HCT116 (cell line): ENCODE measurements around the gene ACER1. TPM values are rescaled to one million over a fixed set of nuclear protein-coding genes. Genes with fewer than 3 reads are reported as not detected.

ENCODE experiments used
- ATAC-seq: fragments of 200-7000 bp; cut with Tn5 transposase; 2 replicates; pipeline ENCODE4 v1.9.1; 2020; ENCODE audit warnings: mild to moderate bottlenecking, moderate library complexity
- BruUV-seq: library from RNA; stranded (reverse); fragments of 400-500 nt; replicated peaks from 2 replicates; lab custom pipeline; 2021; lab: Mats Ljungman, UMichigan
- CTCF ChIA-PET: fragments of 300-600 bp; sonication (Branson Sonifier 250); formaldehyde crosslinking; loops from one replicate; lab custom pipeline; 2021; ENCODE audit warnings: antibody characterized with exemption; lab: Charles Lee
- POLR2A ChIA-PET: fragments of 300-600, 350-600 bp; sonication (Branson Sonifier 250); formaldehyde crosslinking; loops from one replicate; lab custom pipeline; 2021; ENCODE audit warnings: antibody characterized with exemption; lab: Charles Lee
- RAD21 ChIA-PET, 2 experiments: fragments of 300-600 bp; sonication (Branson Sonifier 250); formaldehyde crosslinking; loops; one replicate each; lab custom pipeline; 2023; ENCODE audit warnings: low total read pairs in 2 of 2; ENCODE audit not compliant: uncharacterized antibody in 2 of 2, unreplicated experiment in 2 of 2, low non-redundant PET in 1 of 2; lab: Charles Lee
- DNase-seq: peaks from one replicate; pipeline ENCODE4 v3.0.0-alpha.2; 2010; ENCODE audit warnings: low read depth, low spot score
- H2AFZ ChIP-seq: fragments of 200-600 bp; shearing (Covaris generic), sonication (generic); 2 replicates; pipeline ENCODE4 v1.6.1; 2017; ENCODE audit warnings: low read depth, mixed run types, mixed read lengths, antibody characterized with exemption, low read length; ENCODE audit not compliant: poor library complexity, severe bottlenecking
- H3K27ac ChIP-seq: 2 replicates; pipeline ENCODE4 v1.5.1; 2012; ENCODE audit warnings: low read depth, low read length
- H3K27me3 ChIP-seq: fragments of 200-600 bp; sonication (generic); 2 replicates; pipeline ENCODE4 v1.6.1; 2016; ENCODE audit warnings: mixed run types, low read length, mixed read lengths; ENCODE audit not compliant: insufficient read depth
- H3K36me3 ChIP-seq, 2 experiments: fragments of 200-500 bp in 1 of 2; fragments of 200-600 bp in 1 of 2; sonication (Bioruptor generic) in 1 of 2; sonication (generic) in 1 of 2; 2 replicates each; pipeline versions ENCODE4 v1.5.1 to v1.6.1; 2014 to 2016; ENCODE audit warnings: low read length in 2 of 2, inconsistent platforms in 1 of 2, mixed read lengths in 1 of 2, mixed run types in 1 of 2; ENCODE audit not compliant: insufficient read depth in 2 of 2, control insufficient read depth in 1 of 2
- H3K4me1 ChIP-seq, 2 experiments: fragments of 200-600 bp in 1 of 2; sonication (generic) in 1 of 2; 2 replicates each; pipeline versions ENCODE4 v1.5.1 to v1.6.1; 2012 to 2017; ENCODE audit warnings: low read length in 2 of 2, inconsistent platforms in 1 of 2, mild to moderate bottlenecking in 1 of 2, mixed read lengths in 1 of 2, mixed run types in 1 of 2, moderate library complexity in 1 of 2; ENCODE audit not compliant: insufficient read depth in 2 of 2, control insufficient read depth in 1 of 2
- H3K4me2 ChIP-seq: fragments of 200-600 bp; sonication (generic); 2 replicates; pipeline ENCODE4 v1.6.1; 2017; ENCODE audit warnings: mixed run types, low read length, mixed read lengths
- H3K4me3 ChIP-seq, 2 experiments: fragments of 200-600 bp in 1 of 2; sonication (generic) in 1 of 2; replicated peaks in 1 of 2; 2 replicates each; pipeline ENCODE4 v1.5.1; 2011 to 2016; ENCODE audit warnings: low read length in 2 of 2, control low read depth in 1 of 2, low read depth in 1 of 2, mild to moderate bottlenecking in 1 of 2, mixed read lengths in 1 of 2, mixed run types in 1 of 2
- H3K79me2 ChIP-seq: fragments of 200-600 bp; sonication (generic); 2 replicates; pipeline ENCODE4 v1.6.1; 2017; ENCODE audit warnings: mild to moderate bottlenecking, mixed run types, low read length, moderate library complexity, mixed read lengths; ENCODE audit not compliant: insufficient read depth
- H3K9ac ChIP-seq: fragments of 200-600 bp; sonication (generic); 2 replicates; pipeline ENCODE4 v1.6.1; 2016; ENCODE audit warnings: low read length, mixed read lengths
- H3K9me2 ChIP-seq: fragments of 200-600 bp; sonication (generic), shearing (Covaris generic); 2 replicates; pipeline ENCODE4 v1.6.1; 2017; ENCODE audit warnings: mixed run types, mild to moderate bottlenecking, moderate library complexity; ENCODE audit not compliant: insufficient read depth
- H3K9me3 ChIP-seq, 2 experiments: fragments of 200-500 bp in 1 of 2; fragments of 200-600 bp in 1 of 2; sonication (Bioruptor generic) in 1 of 2; sonication (generic) in 1 of 2; 2 replicates each; pipeline ENCODE4 v1.6.1; 2014 to 2017; ENCODE audit warnings: low read length in 2 of 2, mixed read lengths in 2 of 2, inconsistent platforms in 1 of 2, low read depth in 1 of 2, mild to moderate bottlenecking in 1 of 2, mixed run types in 1 of 2, moderate library complexity in 1 of 2; ENCODE audit not compliant: control insufficient read depth in 1 of 2, insufficient read depth in 1 of 2
- H4K20me1 ChIP-seq: fragments of 200-600 bp; sonication (generic), shearing (Covaris generic); 2 replicates; pipeline ENCODE4 v1.6.1; 2017; ENCODE audit warnings: mixed run types, mild to moderate bottlenecking, moderate library complexity; ENCODE audit not compliant: insufficient read depth
- ATF3 ChIP-seq: IDR thresholded peaks from 2 replicates; pipeline ENCODE4 v1.6.1; 2012
- CEBPB ChIP-seq: IDR thresholded peaks from 2 replicates; pipeline ENCODE4 v1.6.1; 2012; ENCODE audit warnings: low read depth
- CTCF ChIP-seq, 3 experiments: fragments of 200-600 bp in 1 of 3; sonication (generic) in 1 of 3; IDR thresholded peaks in 2 of 3; conservative IDR thresholded peaks in 1 of 3; 2 replicates each; pipeline ENCODE4 v1.5.1; 2012 to 2017; ENCODE audit warnings: low read depth in 2 of 3, low read length in 2 of 3, antibody characterized with exemption in 1 of 3, borderline replicate concordance in 1 of 3, control low read depth in 1 of 3, mild to moderate bottlenecking in 1 of 3, mixed read lengths in 1 of 3, mixed run types in 1 of 3, moderate library complexity in 1 of 3; ENCODE audit not compliant: insufficient read depth in 1 of 3
- EGR1 ChIP-seq: IDR thresholded peaks from 2 replicates; pipeline ENCODE4 v1.6.1; 2012; ENCODE audit warnings: low read depth
- ELF1 ChIP-seq: IDR thresholded peaks from 2 replicates; pipeline ENCODE4 v1.6.1; 2012; ENCODE audit warnings: low read depth, borderline replicate concordance
- EZH2phosphoT487 ChIP-seq: fragments of 200-600 bp; IDR thresholded peaks from 2 replicates; pipeline ENCODE4 v1.6.1; 2018; ENCODE audit warnings: antibody characterized with exemption, borderline replicate concordance
- POLR2AphosphoS5 ChIP-seq: IDR thresholded peaks from 2 replicates; pipeline ENCODE4 v1.6.1; 2011; ENCODE audit warnings: mild to moderate bottlenecking, low read depth, low read length, moderate library complexity
- RAD21 ChIP-seq: IDR thresholded peaks from 2 replicates; pipeline ENCODE4 v1.6.1; 2012; ENCODE audit warnings: low read depth, mild to moderate bottlenecking
- SP1 ChIP-seq: IDR thresholded peaks from 2 replicates; pipeline ENCODE4 v1.6.1; 2012; ENCODE audit warnings: low read depth
- SRF ChIP-seq: IDR thresholded peaks from 2 replicates; pipeline ENCODE4 v1.6.1; 2012; ENCODE audit warnings: low read depth
- intact Hi-C: fragments of 100-400 bp; cut with micrococcal nuclease; formaldehyde crosslinking; loops from 2 replicates; pipeline ENCODE4 v1.10.0; 2022
- total RNA-seq: library from RNA; stranded (reverse); gene quantifications from one replicate; pipeline ENCODE4 v1.2.1, GENCODE V29; 2021; ENCODE audit not compliant: unreplicated experiment

Gene ACER1
- total RNA-seq, 1 experiment from 2014 or later = not detected

GRCh38 chr19:6260912-6261650, 72.3 kb downstream of the ACER1 start:
- TF ChIP-seq SRF (no peak), SP1 (no peak), EZH2phosphoT487 (no peak), EGR1 (no peak), CEBPB (no peak), POLR2AphosphoS5 (no peak), RAD21 (peak; percentile 38; the same call in 1 of the 2 replicates), ELF1 (no peak), ATF3 (no peak), CTCF (IDR thresholded peaks at IDR 0.05 in 2 of 3, conservative IDR thresholded peaks at IDR 0.05 in 1 of 3; ENCODE audit: borderline replicate concordance in 1 of 3, insufficient read depth in 1 of 3, low read depth in 2 of 3, low read length in 2 of 3) (peak; percentile 15 to 75 (median 61); a peak in 5 of 6 replicates)
- Histone ChIP-seq H2AFZ (no peak overlapping the region), H4K20me1 (no peaks in the 10 kb centered on the region), H3K9ac (no peak overlapping the region), H3K36me3 (peaks cover 10 to 20% of the 10 kb centered on the region in 2 experiments; a peak in 3 of 4 replicates), H3K27me3 (no peaks in the 10 kb centered on the region), H3K9me2 (no peaks in the 10 kb centered on the region), H3K4me3 (no peak overlapping the region), H3K4me1 (no peaks in the 10 kb centered on the region), H3K9me3 (no peaks in the 10 kb centered on the region), H3K27ac (no peak overlapping the region), H3K4me2 (no peak overlapping the region), H3K79me2 (peaks cover 73% of the 10 kb centered on the region)
- ChIA-PET RAD21 (no interaction called here), POLR2A (no interaction called here), CTCF (interaction anchor here (0.6 kb wide), 1 partner anchor 689 kb away, joined by 3 read pairs; no protein-coding TSS in a partner anchor)
- no peak for DNase-seq
- BruUV-seq = no TSS peak
- ATAC-seq = peak; percentile 94
- intact Hi-C loops = no loop called here
